HFF-Myc (cell line): ENCODE measurements around the gene ABHD17C.
"Not testable (repeated sequence)": the region's sequence is repeated elsewhere in the genome, so short reads cannot be mapped to it uniquely, and the experiment has no call there.

ENCODE experiments used
- DNase-seq: peaks from one replicate; pipeline ENCODE4 v3.0.0-alpha.2; 2011; ENCODE audit warnings: low read depth; ENCODE audit errors: extremely low read depth
- H3K4me3 ChIP-seq: replicated peaks from 2 replicates; pipeline ENCODE4 v1.5.1; 2011; ENCODE audit warnings: low read depth, mild to moderate bottlenecking, control low read depth, low read length
- TF ChIP-seq, protein P1 (sequence below): IDR thresholded peaks from 2 replicates; pipeline ENCODE4 v1.5.1; 2012; ENCODE audit warnings: mild to moderate bottlenecking, low read depth, low read length, control low read depth; ENCODE audit errors: missing control alignments

The ABHD17C gene

DNA sequence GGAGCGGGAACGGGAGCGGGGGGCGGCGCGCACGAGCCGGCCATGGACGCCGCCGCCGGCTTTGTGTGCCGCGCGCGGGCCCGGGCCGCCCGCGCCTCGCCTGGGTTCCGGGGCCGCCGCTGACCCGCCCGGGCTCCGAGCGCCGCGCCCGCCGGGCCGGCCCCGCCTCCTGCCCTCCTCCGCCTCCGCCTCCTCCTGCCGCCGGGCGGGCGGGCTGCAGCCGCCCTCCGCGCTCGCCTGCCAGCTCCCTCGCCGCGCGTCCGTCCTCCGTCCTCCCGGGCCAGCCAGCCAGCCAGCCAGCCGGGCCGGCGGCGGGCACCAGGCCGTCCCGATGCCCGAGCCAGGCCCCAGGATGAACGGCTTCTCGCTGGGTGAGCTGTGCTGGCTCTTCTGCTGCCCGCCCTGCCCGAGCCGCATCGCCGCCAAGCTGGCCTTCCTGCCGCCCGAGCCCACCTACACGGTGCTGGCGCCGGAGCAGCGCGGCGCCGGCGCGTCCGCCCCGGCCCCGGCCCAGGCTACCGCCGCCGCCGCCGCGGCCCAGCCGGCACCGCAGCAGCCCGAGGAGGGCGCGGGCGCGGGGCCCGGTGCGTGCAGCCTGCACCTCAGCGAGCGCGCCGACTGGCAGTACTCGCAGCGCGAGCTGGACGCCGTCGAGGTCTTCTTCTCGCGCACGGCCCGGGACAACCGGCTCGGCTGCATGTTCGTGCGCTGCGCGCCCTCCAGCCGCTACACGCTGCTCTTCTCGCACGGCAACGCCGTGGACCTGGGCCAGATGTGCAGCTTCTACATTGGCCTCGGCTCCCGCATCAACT is at the start of gene ABHD17C:
Gene ABHD17C, plus strand, starts transcription at position 212 of the 812 bp plus-strand sequence. Its CDS starts 120 bp downstream, at position 332.
- DNase-seq = no peak
- peak within 1 kb of the TSS; percentile 77 for H3K4me3 ChIP-seq
- TF ChIP-seq, protein P1, sequence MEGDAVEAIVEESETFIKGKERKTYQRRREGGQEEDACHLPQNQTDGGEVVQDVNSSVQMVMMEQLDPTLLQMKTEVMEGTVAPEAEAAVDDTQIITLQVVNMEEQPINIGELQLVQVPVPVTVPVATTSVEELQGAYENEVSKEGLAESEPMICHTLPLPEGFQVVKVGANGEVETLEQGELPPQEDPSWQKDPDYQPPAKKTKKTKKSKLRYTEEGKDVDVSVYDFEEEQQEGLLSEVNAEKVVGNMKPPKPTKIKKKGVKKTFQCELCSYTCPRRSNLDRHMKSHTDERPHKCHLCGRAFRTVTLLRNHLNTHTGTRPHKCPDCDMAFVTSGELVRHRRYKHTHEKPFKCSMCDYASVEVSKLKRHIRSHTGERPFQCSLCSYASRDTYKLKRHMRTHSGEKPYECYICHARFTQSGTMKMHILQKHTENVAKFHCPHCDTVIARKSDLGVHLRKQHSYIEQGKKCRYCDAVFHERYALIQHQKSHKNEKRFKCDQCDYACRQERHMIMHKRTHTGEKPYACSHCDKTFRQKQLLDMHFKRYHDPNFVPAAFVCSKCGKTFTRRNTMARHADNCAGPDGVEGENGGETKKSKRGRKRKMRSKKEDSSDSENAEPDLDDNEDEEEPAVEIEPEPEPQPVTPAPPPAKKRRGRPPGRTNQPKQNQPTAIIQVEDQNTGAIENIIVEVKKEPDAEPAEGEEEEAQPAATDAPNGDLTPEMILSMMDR = no peak

DNA sequence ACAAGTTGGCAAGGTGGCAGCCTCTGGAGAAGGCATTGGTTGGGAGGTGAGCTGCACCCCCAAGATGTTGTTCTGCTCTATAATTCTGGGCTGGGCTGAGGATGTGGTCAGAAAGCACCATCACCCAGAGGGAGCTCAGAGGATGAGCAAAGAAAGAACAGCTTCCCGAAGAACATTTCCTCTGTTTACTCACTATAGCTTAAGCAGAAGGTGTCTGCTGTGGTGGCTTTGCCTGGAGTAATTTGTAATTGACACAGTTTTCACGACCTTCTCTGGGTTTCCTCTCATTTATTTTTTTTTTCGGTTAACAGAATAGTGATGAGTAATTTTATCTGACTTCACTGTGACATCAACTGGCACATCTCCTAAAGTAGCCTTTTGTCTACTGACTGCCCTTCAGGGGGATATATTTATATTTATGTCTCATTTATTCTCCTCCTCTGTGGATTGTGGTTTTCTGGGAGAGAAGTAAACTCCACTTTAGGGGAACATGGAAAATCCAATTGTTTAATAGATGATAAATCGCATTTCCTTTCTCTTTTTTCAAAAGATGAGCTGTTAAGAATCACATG is 49.5 kb upstream of the ABHD17C start:
- TF ChIP-seq, protein P1 = no peak
- no peak overlapping the region for H3K4me3 ChIP-seq
- no peak for DNase-seq

DNA sequence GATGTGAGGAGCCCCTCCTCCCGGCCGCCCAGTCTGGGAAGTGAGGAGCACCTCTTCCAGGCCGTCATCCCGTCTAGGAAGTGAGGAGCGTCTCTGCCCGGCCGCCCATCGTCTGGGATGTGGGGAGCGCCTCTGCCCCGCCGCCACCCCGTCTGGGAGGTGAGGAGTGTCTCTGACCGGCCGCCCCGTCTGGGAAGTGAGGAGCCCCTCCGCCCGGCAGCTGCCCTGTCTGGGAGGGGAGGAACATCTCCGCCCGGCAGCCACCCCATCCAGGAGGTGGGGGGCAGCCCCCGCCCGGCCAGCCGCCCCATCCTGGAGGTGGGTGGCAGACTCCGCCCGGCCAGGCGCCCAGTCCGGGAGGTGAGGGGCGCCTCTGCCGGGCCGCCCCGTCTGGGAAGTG is 47.7 kb upstream of the ABHD17C start:
- not testable (repeated sequence) for H3K4me3 ChIP-seq, DNase-seq

DNA sequence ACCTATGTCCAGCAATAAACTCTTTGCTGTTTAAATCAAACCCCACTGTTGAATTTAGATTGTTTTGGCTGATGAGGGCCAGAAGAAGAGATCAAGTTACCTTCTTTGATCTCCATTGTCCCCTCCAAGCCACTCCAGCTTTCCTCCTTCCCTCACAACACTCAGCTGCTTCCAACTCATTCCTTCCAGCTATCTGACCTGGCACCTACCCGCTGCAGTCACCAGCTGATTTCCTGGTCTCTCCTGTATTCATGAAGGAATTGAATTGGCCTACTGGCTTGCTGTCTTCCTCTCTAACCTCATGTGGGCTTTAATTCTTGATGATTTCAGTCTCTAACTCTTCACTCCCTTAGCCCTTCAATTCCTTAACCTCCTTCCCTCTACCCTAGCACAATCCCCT is 40.8 kb upstream of the ABHD17C start:
- no peak overlapping the region for H3K4me3 ChIP-seq
- no peak for DNase-seq
- TF ChIP-seq, protein P1 = no peak

DNA sequence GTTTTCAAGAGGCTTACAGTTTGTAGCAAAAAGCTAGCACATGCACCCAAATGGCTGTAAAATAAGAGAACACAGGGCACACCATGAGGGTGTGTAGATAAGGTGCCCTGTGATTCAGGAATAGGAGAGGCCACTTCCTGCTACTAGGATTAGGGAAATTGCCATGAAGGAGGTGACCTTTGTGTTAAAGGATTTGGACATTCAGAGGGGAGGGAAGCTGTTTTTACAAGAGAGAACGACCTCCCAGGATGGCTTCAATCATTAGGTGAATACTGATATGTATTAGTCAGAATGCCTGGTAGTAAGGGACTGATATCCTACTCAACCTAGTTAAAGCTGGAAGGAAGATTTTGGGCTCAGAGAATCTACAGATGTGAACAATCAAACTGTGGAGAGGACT is 35.7 kb upstream of the ABHD17C start:
- no peak for DNase-seq
- H3K4me3 ChIP-seq = no peak overlapping the region
- TF ChIP-seq, protein P1 = no peak

DNA sequence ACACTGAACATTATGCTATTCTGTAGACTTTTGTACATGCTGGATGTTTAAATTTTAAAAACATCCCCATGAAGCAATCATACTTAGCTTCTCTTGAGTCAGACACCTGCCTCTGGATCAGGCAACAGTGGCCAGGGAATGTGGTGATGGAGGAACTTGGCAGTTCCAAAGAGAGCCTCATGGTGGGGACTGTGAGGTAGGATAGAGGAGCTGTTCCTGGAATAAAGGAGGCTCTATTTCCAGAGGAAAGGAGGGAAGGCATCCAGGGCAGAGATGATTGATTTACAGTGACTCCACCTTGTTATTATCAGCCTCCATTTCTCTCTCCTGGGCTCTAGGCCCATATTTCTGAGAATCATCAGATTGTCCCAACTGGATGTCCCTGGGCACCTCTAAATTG is 35.0 kb upstream of the ABHD17C start:
- no peak overlapping the region for H3K4me3 ChIP-seq
- TF ChIP-seq, protein P1 = peak; percentile 58
- DNase-seq = no peak

DNA sequence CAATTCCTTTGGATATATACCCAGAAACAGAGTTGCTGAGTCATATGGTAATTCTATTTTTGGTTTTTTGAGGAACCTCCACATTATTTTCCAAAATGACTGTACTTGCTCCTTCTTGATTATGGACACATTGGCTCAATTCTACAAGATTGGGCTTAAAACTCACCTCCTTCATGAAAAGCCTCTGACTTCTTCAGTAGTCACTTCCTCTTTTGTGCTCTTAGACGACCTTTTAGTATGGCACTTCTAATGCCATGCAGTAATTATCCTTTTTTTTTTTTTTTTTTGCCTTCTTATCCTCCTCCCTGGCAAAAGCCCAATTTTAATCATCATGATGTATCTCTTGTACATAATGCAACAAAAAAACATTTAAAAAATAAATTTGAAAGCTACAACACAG is 33.0 kb upstream of the ABHD17C start:
- no peak overlapping the region for H3K4me3 ChIP-seq
- TF ChIP-seq, protein P1 = no peak
- DNase-seq = no peak
